ENCODE results near the gene ARHGEF17.

GRCh38 chr11:73268671-73269271, 39.3 kb upstream of the ARHGEF17 start:
- TF ChIP-seq CTCF (IDR thresholded peaks at IDR 0.05): no peak
- TF ChIP-seq EZH2phosphoT487 (IDR thresholded peaks at IDR 0.05): no peak

Data from neural progenitor cell (in vitro differentiated cells).